ENCODE measurements around the gene PASD1.

Gene PASD1

GRCh38 chrX:151621422-151621821 is 57.9 kb downstream of the PASD1 start:
- Histone ChIP-seq H3K4me3 (no peak overlapping the region), H3K27ac (no peak overlapping the region), H3K36me3 (no peaks in the 10 kb centered on the region), H3K9me3 (no peaks in the 10 kb centered on the region), H3K4me1 (no peaks in the 10 kb centered on the region), H3K27me3 (no peaks in the 10 kb centered on the region)
- TF ChIP-seq CTCF (IDR thresholded peaks at IDR 0.05): no peak
- intact Hi-C loops (cut with DNase I; ENCODE audit: low total_unique reads): no loop called here
- DNase-seq: no peak

GRCh38 chrX:151624677-151625076 is 61.2 kb downstream of the PASD1 start:
- no peak for TF ChIP-seq CTCF (IDR thresholded peaks at IDR 0.05)
- Histone ChIP-seq H3K4me1 (no peaks in the 10 kb centered on the region), H3K27me3 (no peaks in the 10 kb centered on the region), H3K9me3 (no peaks in the 10 kb centered on the region), H3K27ac (no peak overlapping the region), H3K4me3 (no peak overlapping the region), H3K36me3 (no peaks in the 10 kb centered on the region)
- intact Hi-C loops (cut with DNase I; ENCODE audit: low total_unique reads): no loop called here
- DNase-seq: no peak

- no peaks in the 10 kb centered on the region for H3K4me1 ChIP-seq
- intact Hi-C loops (cut with DNase I; ENCODE audit: low total_unique reads): no loop called here
- TF ChIP-seq CTCF (IDR thresholded peaks at IDR 0.05): no peak
- no peak overlapping the region for H3K4me3 ChIP-seq
- H3K27me3 ChIP-seq: no peaks in the 10 kb centered on the region
- no peaks in the 10 kb centered on the region for H3K9me3 ChIP-seq
- no peak for DNase-seq
- no peaks in the 10 kb centered on the region for H3K36me3 ChIP-seq
- no peak overlapping the region for H3K27ac ChIP-seq
These were observed 68.3 kb downstream of the PASD1 start for GRCh38 chrX:151631822-151632221.

GRCh38 chrX:151633157-151633556 is 69.7 kb downstream of the PASD1 start:
- TF ChIP-seq CTCF (IDR thresholded peaks at IDR 0.05): no peak
- intact Hi-C loops (cut with DNase I; ENCODE audit: low total_unique reads): no loop called here
- H3K4me1 ChIP-seq: no peaks in the 10 kb centered on the region
- no peak overlapping the region for H3K4me3 ChIP-seq
- no peaks in the 10 kb centered on the region for H3K27me3 ChIP-seq
- H3K27ac ChIP-seq: no peak overlapping the region
- no peak for DNase-seq
- H3K36me3 ChIP-seq: no peaks in the 10 kb centered on the region
- no peaks in the 10 kb centered on the region for H3K9me3 ChIP-seq

- Histone ChIP-seq H3K36me3 (no peaks in the 10 kb centered on the region), H3K4me3 (no peak overlapping the region), H3K27ac (no peak overlapping the region), H3K4me1 (no peaks in the 10 kb centered on the region), H3K9me3 (no peaks in the 10 kb centered on the region), H3K27me3 (no peaks in the 10 kb centered on the region)
- intact Hi-C loops (cut with DNase I; ENCODE audit: low total_unique reads): no loop called here
- DNase-seq: no peak
- TF ChIP-seq CTCF (IDR thresholded peaks at IDR 0.05): no peak
These were observed 71.5 kb downstream of the PASD1 start for GRCh38 chrX:151634937-151635336.

GRCh38 chrX:151641564-151641963 is 78.1 kb downstream of the PASD1 start:
- intact Hi-C loops (cut with DNase I; ENCODE audit: low total_unique reads): no loop called here
- no peak for DNase-seq
- H3K27ac ChIP-seq: no peak overlapping the region
- no peaks in the 10 kb centered on the region for H3K27me3 ChIP-seq
- H3K4me1 ChIP-seq: no peaks in the 10 kb centered on the region
- no peak for TF ChIP-seq CTCF (IDR thresholded peaks at IDR 0.05)
- no peaks in the 10 kb centered on the region for H3K36me3 ChIP-seq
- H3K9me3 ChIP-seq: no peaks in the 10 kb centered on the region
- no peak overlapping the region for H3K4me3 ChIP-seq

Data from tibial artery (tissue), 4 donors.